OCI-LY7 (cell line): ENCODE measurements around the gene ANKRD10.

Experiments
- CTCF ChIP-seq: fragments of 200-600 bp; sonication (generic); conservative IDR thresholded peaks from 2 replicates; pipeline ENCODE4 v1.5.1; 2014; ENCODE audit warnings: mild to moderate bottlenecking, antibody characterized with exemption, low read length, moderate library complexity, mixed read lengths
- EZH2phosphoT487 ChIP-seq: fragments of 200-600 bp; sonication (generic); IDR thresholded peaks from 2 replicates; pipeline ENCODE4 v1.6.1; 2018; ENCODE audit warnings: low read depth, borderline replicate concordance, mild to moderate bottlenecking, mixed run types, antibody characterized with exemption, low read length, moderate library complexity, mixed read lengths

- TF ChIP-seq CTCF (no peak), EZH2phosphoT487 (no peak)
These were observed 14.4 kb upstream of the ANKRD10 start for GRCh38 chr13:110929104-110929777.
